Transverse colon (tissue), 4 donors: Measurements from ENCODE around the gene DGLUCY. TPM values are rescaled to one million over a fixed set of nuclear protein-coding genes. Genes with fewer than 3 reads are reported as not detected.

Experiments used
- DNase-seq: peaks from one replicate; pipeline ENCODE4 v3.0.0-alpha.2; 2019
- H3K27ac ChIP-seq, 4 donors: fragments of 200-600 bp; sonication (generic); 2 replicates each; pipeline ENCODE4 v1.5.1; 2016 to 2018; ENCODE audit warnings: inconsistent platforms in 4 of 4
- H3K27me3 ChIP-seq: fragments of 200-600 bp; sonication (generic); 2 replicates; pipeline ENCODE4 v1.5.1; 2017; ENCODE audit warnings: inconsistent platforms
- H3K36me3 ChIP-seq, 4 donors: fragments of 200-600 bp; sonication (generic); 2 replicates each; pipeline ENCODE4 v1.5.1; 2017 to 2019; ENCODE audit warnings: inconsistent platforms in 4 of 4
- H3K4me1 ChIP-seq, 4 donors: fragments of 200-600 bp; sonication (generic); 2 replicates each; pipeline ENCODE4 v1.5.1; 2017 to 2020; ENCODE audit warnings: inconsistent platforms in 4 of 4
- H3K4me3 ChIP-seq, 4 donors: fragments of 200-600 bp; sonication (generic); 1 replicate in 1 of 4; 2 replicates in 3 of 4; pipeline versions ENCODE4 v1.5.1 to v1.6.1; 2017 to 2019; ENCODE audit warnings: inconsistent platforms in 4 of 4
- H3K9me3 ChIP-seq, 2 donors: fragments of 200-600 bp; sonication (generic); 2 replicates each; pipeline ENCODE4 v1.5.1; 2017 to 2019; ENCODE audit warnings: inconsistent platforms in 2 of 2
- EP300 ChIP-seq: sonication (generic); formaldehyde crosslinking; IDR thresholded peaks from one replicate; pipeline ENCODE4 v1.6.1; 2017; ENCODE audit warnings: antibody characterized with exemption, low read depth
- POLR2A ChIP-seq: fragments of 450-650 bp; IDR thresholded peaks from one replicate; pipeline ENCODE4 v1.6.1; 2016; ENCODE audit warnings: antibody characterized with exemption, mild to moderate bottlenecking, moderate library complexity
- POLR2AphosphoS5 ChIP-seq, 3 donors: sonication (generic); formaldehyde crosslinking; IDR thresholded peaks; one replicate each; pipeline ENCODE4 v1.6.1; 2016; ENCODE audit warnings: antibody characterized with exemption in 3 of 3
- WGBS, 2 donors: methylation state at CpG; one replicate each; pipeline ENCODE4 v1.1.5; 2018; ENCODE audit warnings: low coverage in 1 of 2; 5-methylcytosine and 5-hydroxymethylcytosine counted together
- in situ Hi-C, 4 donors: fragments of 200-750 bp; cut with MboI; loops; one replicate each; pipeline versions ENCODE4 v1.15.0 to v1.15.1; 2017; ENCODE audit warnings: low sequenced_read_pairs in 3 of 4, low pct_ligation_motif_present in 1 of 4, low pct_unique_long_range_greater_than_20kb in 1 of 4
- intact Hi-C: fragments of 100-400 bp; cut with DNase I; formaldehyde crosslinking; loops from one replicate; pipeline ENCODE4 v1.15.1; 2023; ENCODE audit warnings: low total_unique reads
- total RNA-seq, 4 donors: library from RNA; depleted of rRNA; stranded (reverse); fragments of >200 nt; gene quantifications; one replicate each; pipeline ENCODE4 v1.1.0, GENCODE V29; 2016
- TF ChIP-seq, protein P1 (sequence below), 5 experiments: fragments of 200-600 bp in 3 of 5; fragments of 450-650 bp in 2 of 5; sonication (generic) in 3 of 5; IDR thresholded peaks; 1 replicate in 2 of 5; 2 replicates in 3 of 5; pipeline ENCODE4 v1.5.1; 2016 to 2017; ENCODE audit warnings: antibody characterized with exemption in 5 of 5, inconsistent platforms in 3 of 5, mild to moderate bottlenecking in 2 of 5, moderate library complexity in 1 of 5

Gene DGLUCY
- total RNA-seq, 4 donors from 2014 or later = 62.1 to 229 (median 102) TPM

DNA sequence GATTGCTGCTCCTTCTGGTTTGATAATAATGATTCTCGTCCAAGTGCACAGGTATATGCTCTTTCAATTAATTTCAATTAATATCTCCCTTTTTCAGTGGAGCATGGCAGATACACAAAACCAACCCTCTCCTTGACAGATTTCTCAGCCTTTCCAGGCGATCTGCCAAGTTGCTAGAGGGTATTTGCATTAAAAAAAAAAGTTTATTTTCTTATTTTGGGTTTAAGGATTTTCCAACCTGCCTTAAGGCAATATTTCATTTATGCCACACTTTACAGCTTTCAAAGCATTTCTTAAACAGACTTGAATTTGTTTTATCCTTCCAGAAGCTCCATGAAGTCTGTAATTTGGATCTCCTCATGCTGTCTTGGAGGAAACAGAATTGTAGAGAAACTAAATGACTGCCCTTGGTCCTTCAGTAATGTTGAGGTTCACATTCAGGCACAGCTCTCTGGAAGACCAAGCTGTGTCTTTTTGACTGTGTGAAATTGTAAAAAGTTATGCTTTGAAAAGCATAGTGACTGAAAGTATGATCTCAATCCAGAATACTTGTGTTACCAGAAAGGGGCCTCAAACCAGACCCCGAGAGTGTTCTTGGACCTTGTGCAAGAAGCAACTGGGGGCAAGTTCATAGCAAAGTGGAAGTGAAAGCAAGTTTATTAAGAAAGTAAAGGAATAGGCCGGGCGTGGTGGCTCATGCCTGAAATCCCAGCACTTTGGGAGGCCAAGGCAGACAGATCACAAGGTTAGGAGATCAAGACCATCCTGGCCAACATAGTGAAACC, 2.3 kb downstream of the DGLUCY start:
- WGBS, 2 donors = 56 to 67% methylated on average over 5 of the region's 5 CpGs

DNA sequence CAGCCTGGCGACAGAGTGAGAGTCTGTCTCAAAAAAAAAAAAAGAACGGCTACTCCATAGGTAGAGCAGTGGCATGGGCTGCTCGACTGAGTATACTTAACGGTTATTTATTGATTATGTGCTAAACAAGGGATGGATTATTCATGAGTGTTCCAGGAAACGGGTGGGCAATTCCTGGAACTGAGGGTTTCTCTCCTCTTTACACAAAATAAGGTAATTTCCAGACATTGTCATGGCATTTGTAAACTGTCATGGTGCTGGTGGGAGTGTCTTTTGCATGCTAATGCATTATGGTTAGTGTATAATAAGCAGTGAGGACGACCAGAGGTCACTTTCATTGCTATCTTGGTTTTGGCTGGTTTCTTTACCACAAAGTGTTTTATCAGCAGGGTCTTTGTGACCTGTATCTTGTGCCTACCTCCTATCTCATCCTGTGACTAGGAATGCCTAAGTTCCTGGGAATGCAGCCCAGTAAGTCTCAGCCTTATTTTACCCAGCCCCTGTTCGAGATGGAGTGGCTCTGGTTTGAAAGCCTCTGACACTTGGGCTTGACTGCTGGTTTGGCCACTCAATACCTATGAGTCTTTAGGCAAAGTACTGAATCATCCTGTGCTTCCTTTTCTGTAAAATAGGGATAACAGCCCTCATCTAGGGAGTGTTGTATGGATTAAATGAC, 3.2 kb downstream of the DGLUCY start:
- no peak for DNase-seq
- H3K36me3 ChIP-seq = no peaks in the 10 kb centered on the region
- intact Hi-C loops (no loop called here), in situ Hi-C loops (no loop called here)
- no peaks in the 10 kb centered on the region for H3K27me3 ChIP-seq
- 65 to 70% methylated on average over 3 to 7 of the region's 7 CpGs for WGBS, 2 donors
- peak overlapping the region; percentile 95 to 99 (median 97) for H3K27ac ChIP-seq
- H3K9me3 ChIP-seq = no peaks in the 10 kb centered on the region
- TF ChIP-seq, protein P1, sequence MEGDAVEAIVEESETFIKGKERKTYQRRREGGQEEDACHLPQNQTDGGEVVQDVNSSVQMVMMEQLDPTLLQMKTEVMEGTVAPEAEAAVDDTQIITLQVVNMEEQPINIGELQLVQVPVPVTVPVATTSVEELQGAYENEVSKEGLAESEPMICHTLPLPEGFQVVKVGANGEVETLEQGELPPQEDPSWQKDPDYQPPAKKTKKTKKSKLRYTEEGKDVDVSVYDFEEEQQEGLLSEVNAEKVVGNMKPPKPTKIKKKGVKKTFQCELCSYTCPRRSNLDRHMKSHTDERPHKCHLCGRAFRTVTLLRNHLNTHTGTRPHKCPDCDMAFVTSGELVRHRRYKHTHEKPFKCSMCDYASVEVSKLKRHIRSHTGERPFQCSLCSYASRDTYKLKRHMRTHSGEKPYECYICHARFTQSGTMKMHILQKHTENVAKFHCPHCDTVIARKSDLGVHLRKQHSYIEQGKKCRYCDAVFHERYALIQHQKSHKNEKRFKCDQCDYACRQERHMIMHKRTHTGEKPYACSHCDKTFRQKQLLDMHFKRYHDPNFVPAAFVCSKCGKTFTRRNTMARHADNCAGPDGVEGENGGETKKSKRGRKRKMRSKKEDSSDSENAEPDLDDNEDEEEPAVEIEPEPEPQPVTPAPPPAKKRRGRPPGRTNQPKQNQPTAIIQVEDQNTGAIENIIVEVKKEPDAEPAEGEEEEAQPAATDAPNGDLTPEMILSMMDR (IDR thresholded peaks at IDR 0.05) = no peak
- peak overlapping the region in 1 of 4 donors; percentile 61 for H3K4me3 ChIP-seq
- H3K4me1 ChIP-seq = peaks cover 12 to 58% (median 54%) of the 10 kb centered on the region in 4 donors

More for the DNA sequence above, 2.3 kb downstream of the DGLUCY start:
- Histone ChIP-seq H3K36me3 (no peaks in the 10 kb centered on the region), H3K27me3 (no peaks in the 10 kb centered on the region), H3K27ac (peak overlapping the region; percentile 95 to 99 (median 97)), H3K4me3 (peak overlapping the region in 3 of 4 donors; percentile 43 to 61 (median 53)), H3K4me1 (peaks cover 12 to 59% (median 54%) of the 10 kb centered on the region in 4 donors), H3K9me3 (no peaks in the 10 kb centered on the region)
- intact Hi-C loops (loop anchor here (2.0 kb wide), 1 partner anchor 55 kb away; the partner anchor contains the start of gene RPS6KA5), in situ Hi-C loops (no loop called here)
- DNase-seq = peak; percentile 34
- no peak for TF ChIP-seq POLR2AphosphoS5 (IDR thresholded peaks at IDR 0.05)
- TF ChIP-seq EP300 = no peak
- no peak for TF ChIP-seq POLR2A
- TF ChIP-seq, protein P1 (IDR thresholded peaks at IDR 0.05) = no peak

DNA sequence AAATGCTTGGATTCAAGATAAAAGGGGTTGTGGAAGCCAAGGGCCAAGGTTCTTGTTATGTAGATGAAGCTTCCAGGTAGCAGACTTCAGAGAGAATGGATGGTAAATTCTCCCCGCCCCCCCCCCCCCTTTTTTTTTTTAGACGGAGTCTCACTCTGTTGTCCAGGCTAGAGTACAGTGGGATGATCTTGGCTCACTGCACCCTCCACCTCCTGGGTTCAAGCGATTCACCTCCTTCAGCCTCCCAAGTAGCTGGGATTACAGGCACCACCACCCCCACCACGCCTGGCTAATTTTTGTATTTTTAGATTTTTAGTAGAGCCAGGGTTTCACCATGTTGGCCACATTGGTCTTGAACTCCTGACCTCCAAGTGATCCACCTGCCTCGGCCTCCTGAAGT, 4.1 kb downstream of the DGLUCY start:
- intact Hi-C loops = no loop called here
- in situ Hi-C loops = no loop called here
- Histone ChIP-seq H3K27ac (no peak overlapping the region), H3K27me3 (no peaks in the 10 kb centered on the region), H3K36me3 (no peaks in the 10 kb centered on the region), H3K9me3 (no peaks in the 10 kb centered on the region), H3K4me1 (peaks cover 12 to 55% (median 51%) of the 10 kb centered on the region in 4 donors), H3K4me3 (no peak overlapping the region)
- no peak for TF ChIP-seq POLR2A
- no peak for TF ChIP-seq POLR2AphosphoS5 (IDR thresholded peaks at IDR 0.05)
- no peak for TF ChIP-seq EP300
- TF ChIP-seq, protein P1 (IDR thresholded peaks at IDR 0.05) = no peak
- 93 to 94% methylated on average over 2 to 5 of the region's 5 CpGs for whole genome bisulfite sequencing, 2 donors
- no peak for DNase-seq

DNA sequence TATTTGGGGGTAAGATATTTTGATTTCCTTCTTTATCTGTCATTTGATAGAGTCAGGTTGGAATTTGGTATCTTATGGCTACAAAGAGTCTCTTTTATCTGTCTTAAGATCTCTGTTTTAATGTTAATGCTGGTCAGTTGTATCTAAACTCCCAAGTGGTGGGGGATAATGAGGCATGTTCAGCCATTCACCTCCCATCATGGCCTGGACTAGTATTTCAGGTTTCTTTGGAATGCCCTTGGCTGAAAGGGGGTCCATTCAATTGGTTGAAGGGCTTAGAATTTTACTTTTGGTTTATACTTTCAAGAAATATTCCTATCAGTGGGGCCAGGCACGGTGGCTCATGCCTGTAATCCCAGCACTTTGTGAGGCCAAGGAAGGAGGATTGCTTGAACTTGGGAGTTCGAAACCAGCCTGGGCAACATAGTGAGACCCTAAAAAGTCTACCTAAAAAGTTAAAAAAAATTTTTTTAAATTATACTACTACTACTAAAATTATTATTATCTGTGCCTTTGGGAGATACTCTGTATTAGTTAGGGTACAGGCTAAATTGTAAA, 4.7 kb downstream of the DGLUCY start:
- no peaks in the 10 kb centered on the region for H3K36me3 ChIP-seq
- no peak for DNase-seq
- in situ Hi-C loops (no loop called here), intact Hi-C loops (no loop called here)
- 98% methylated on average over 2 of the region's 2 CpGs; no CpG with 5 or more reads in 1 of the 2 donors for WGBS, 2 donors
- peaks cover 6 to 50% (median 45%) of the 10 kb centered on the region in 4 donors for H3K4me1 ChIP-seq
- no peaks in the 10 kb centered on the region for H3K27me3 ChIP-seq
- H3K27ac ChIP-seq = peak overlapping the region in 1 of 4 donors; percentile 42
- TF ChIP-seq, protein P1 (IDR thresholded peaks at IDR 0.05) = no peak
- TF ChIP-seq EP300 (no peak), POLR2A (no peak), POLR2AphosphoS5 (IDR thresholded peaks at IDR 0.05) (no peak)
- H3K4me3 ChIP-seq = no peak overlapping the region
- no peaks in the 10 kb centered on the region for H3K9me3 ChIP-seq
